ENCODE results near the gene XIRP1. TPM values are rescaled to one million over a fixed set of nuclear protein-coding genes. Genes with fewer than 3 reads are reported as not detected.

The XIRP1 gene
- total RNA-seq = under 0.01 and 0.16 TPM in 2 replicates

DNA sequence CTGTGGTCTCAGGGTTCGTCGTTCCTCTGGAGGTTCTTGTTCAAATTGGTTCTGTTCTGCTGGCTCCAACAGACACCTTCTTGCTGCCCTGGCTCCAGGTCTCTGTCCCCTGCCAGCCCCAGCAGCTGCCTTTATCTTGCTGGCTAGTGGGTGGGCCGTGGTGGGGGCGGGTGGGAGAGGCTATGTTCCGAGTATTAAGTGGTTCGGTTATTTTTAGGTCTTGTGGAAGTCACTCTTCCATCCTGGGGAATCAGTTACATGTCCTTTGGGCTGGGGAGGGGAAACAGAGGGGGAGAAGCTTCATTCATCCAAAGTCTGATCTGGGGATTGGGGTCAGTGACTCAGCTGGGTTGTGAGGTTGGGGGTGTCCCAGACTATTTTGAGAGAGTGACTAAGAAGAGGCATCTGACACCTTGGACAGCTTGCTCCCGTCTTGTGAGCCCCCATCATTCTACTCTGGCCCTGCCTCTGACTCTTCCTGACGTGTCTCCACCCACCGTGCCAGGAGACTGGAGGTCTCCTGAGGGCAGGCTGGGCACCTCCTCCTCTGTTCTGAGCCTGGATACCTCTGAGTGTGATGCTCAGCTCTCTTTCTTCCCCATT, at the start of gene XIRP1:
Gene XIRP1, minus strand, starts transcription at position 106 of the 603 bp plus-strand sequence. CDS start 3,150 bp downstream, outside the sequence.

Other genes starting within 250 kb of the XIRP1 start
- gene SCN11A, start 140.7 kb downstream of the XIRP1 start, total RNA-seq = 0.13 TPM in 1 of 2 replicates, not detected in the other
- gene WDR48, start 140.6 kb downstream of the XIRP1 start, total RNA-seq = 15.5 and 20.3 TPM in 2 replicates
- 31.3 and 54.3 TPM in 2 replicates for gene GORASP1, start 85.0 kb downstream of the XIRP1 start, total RNA-seq
- 4.2 and 5.2 TPM in 2 replicates for gene TTC21A, start 84.9 kb downstream of the XIRP1 start, total RNA-seq
- gene CSRNP1, start 39.0 kb downstream of the XIRP1 start, total RNA-seq = 13.4 and 19.1 TPM in 2 replicates
- under 0.01 TPM in 1 of 2 replicates, not detected in the other for gene CX3CR1, start 87.4 kb upstream of the XIRP1 start, total RNA-seq
- gene CCR8, start 137.1 kb upstream of the XIRP1 start, total RNA-seq = not detected in 2 replicates
- gene SLC25A38, start 190.8 kb upstream of the XIRP1 start, total RNA-seq = 23.0 and 25.9 TPM in 2 replicates
- 1,681 and 1,932 TPM in 2 replicates for gene RPSA, start 214.1 kb upstream of the XIRP1 start, total RNA-seq